Thoracic aorta (tissue), 2 donors: ENCODE data around the gene KPNA2. TPM values are rescaled to one million over a fixed set of nuclear protein-coding genes. Genes with fewer than 3 reads are reported as not detected.
"Not testable (repeated sequence)": the region's sequence is repeated elsewhere in the genome, so short reads cannot be mapped to it uniquely, and the experiment has no call there.

ENCODE experiments used
- ATAC-seq: fragments of 150-250 bp; one replicate; pipeline ENCODE4 v1.8.0; 2017; ENCODE audit warnings: low read depth; ENCODE audit not compliant: insufficient number of reproducible peaks, low FRiP score
- DNase-seq: peaks from one replicate; pipeline ENCODE4 v3.0.0-alpha.2; 2020; ENCODE audit warnings: low spot score
- H3K27ac ChIP-seq, 2 donors: fragments of 200-600 bp; sonication (generic); 1 replicate in 1 of 2; 2 replicates in 1 of 2; pipeline ENCODE4 v1.5.1; 2016; ENCODE audit warnings: mild to moderate bottlenecking in 2 of 2, moderate library complexity in 2 of 2
- H3K27me3 ChIP-seq: fragments of 200-600 bp; sonication (generic); replicated peaks from 2 replicates; pipeline ENCODE4 v1.6.0; 2016; ENCODE audit warnings: mild to moderate bottlenecking; ENCODE audit not compliant: insufficient read depth
- H3K36me3 ChIP-seq: fragments of 200-600 bp; sonication (generic); one replicate; pipeline ENCODE4 v1.5.1; 2016
- H3K4me1 ChIP-seq, 2 donors: fragments of 200-600 bp; sonication (generic); 1 replicate in 1 of 2; 2 replicates in 1 of 2; pipeline versions ENCODE4 v1.5.1 to v1.6.0; 2016; ENCODE audit warnings: low read depth in 2 of 2, mild to moderate bottlenecking in 1 of 2; ENCODE audit not compliant: control insufficient read depth in 1 of 2
- H3K4me3 ChIP-seq: fragments of 200-600 bp; sonication (generic); 2 replicates; pipeline ENCODE4 v1.5.1; 2016; ENCODE audit warnings: mild to moderate bottlenecking
- H3K9me3 ChIP-seq: fragments of 200-600 bp; sonication (generic); 2 replicates; pipeline ENCODE4 v1.5.1; 2016
- CTCF ChIP-seq: fragments of 200-600 bp; sonication (generic); IDR thresholded peaks from one replicate; pipeline ENCODE4 v1.5.1; 2019; ENCODE audit warnings: antibody characterized with exemption
- total RNA-seq, 2 donors: library from RNA; depleted of rRNA; stranded (reverse); fragments of >200 nt; gene quantifications; one replicate each; pipeline versions ENCODE4 v1.1.0 to v1.2.3, GENCODE V29; 2016

Gene KPNA2
- total RNA-seq, 2 donors from 2014 or later: 11.9 to 29.9 TPM

GRCh38 chr17:68080411-68081150 lies 45.0 kb downstream of the KPNA2 start:
- Histone ChIP-seq H3K4me3 (no peak overlapping the region), H3K9me3 (no peaks in the 10 kb centered on the region), H3K4me1 (no peaks in the 10 kb centered on the region), H3K27me3 (no peaks in the 10 kb centered on the region), H3K36me3 (no peaks in the 10 kb centered on the region), H3K27ac (no peak overlapping the region)
- ATAC-seq (no peak), DNase-seq (no peak)
- no peak for TF ChIP-seq CTCF

GRCh38 chr17:68081305-68082265 lies 46.0 kb downstream of the KPNA2 start:
- H3K4me1 ChIP-seq, H3K4me3 ChIP-seq, H3K27ac ChIP-seq, ATAC-seq, H3K9me3 ChIP-seq, H3K27me3 ChIP-seq, DNase-seq, H3K36me3 ChIP-seq: not testable (repeated sequence)

- no peak overlapping the region for H3K27ac ChIP-seq
- no peaks in the 10 kb centered on the region for H3K27me3 ChIP-seq
- ATAC-seq (no peak), DNase-seq (no peak)
- no peak for TF ChIP-seq CTCF
- peak overlapping the region; percentile 16 for H3K4me3 ChIP-seq
- H3K36me3 ChIP-seq: no peaks in the 10 kb centered on the region
- H3K9me3 ChIP-seq: no peaks in the 10 kb centered on the region
- peaks cover 0 to 4% of the 10 kb centered on the region in 2 donors for H3K4me1 ChIP-seq
These were observed 50.3 kb downstream of the KPNA2 start for GRCh38 chr17:68085771-68086381.

GRCh38 chr17:68086666-68087065 lies 51.1 kb downstream of the KPNA2 start:
- ATAC-seq, H3K27ac ChIP-seq, H3K4me3 ChIP-seq, H3K9me3 ChIP-seq, H3K36me3 ChIP-seq, H3K27me3 ChIP-seq, DNase-seq, H3K4me1 ChIP-seq: not testable (repeated sequence)

- H3K27me3 ChIP-seq, H3K4me1 ChIP-seq, H3K36me3 ChIP-seq, H3K27ac ChIP-seq, H3K9me3 ChIP-seq, H3K4me3 ChIP-seq, ATAC-seq, DNase-seq: not testable (repeated sequence)
These were observed 51.6 kb downstream of the KPNA2 start for GRCh38 chr17:68087131-68087623.

- Histone ChIP-seq H3K9me3 (no peaks in the 10 kb centered on the region), H3K4me1 (peaks cover 0 to 4% of the 10 kb centered on the region in 2 donors), H3K27ac (no peak overlapping the region), H3K4me3 (no peak overlapping the region), H3K36me3 (no peaks in the 10 kb centered on the region), H3K27me3 (no peaks in the 10 kb centered on the region)
- DNase-seq (no peak), ATAC-seq (no peak)
- TF ChIP-seq CTCF: no peak
These were observed 52.3 kb downstream of the KPNA2 start for GRCh38 chr17:68087851-68088250.
